T-helper 2 cell treated with Interferon-gamma antibody and Interleukin-4, amounts not matched to agents 100 ng/mL and 5 ng/mL, for 36 hours (primary cell): ENCODE measurements around the gene CYP26A1. TPM values are rescaled to one million over a fixed set of nuclear protein-coding genes. Genes with fewer than 3 reads are reported as not detected.
"Not testable (repeated sequence)": the region's sequence is repeated elsewhere in the genome, so short reads cannot be mapped to it uniquely, and the experiment has no call there.

Experiments used
- intact Hi-C: fragments of 100-400 bp; cut with micrococcal nuclease; formaldehyde crosslinking; loops from one replicate; pipeline ENCODE4 v1.15.1; 2023
- total RNA-seq: library from RNA; stranded (reverse); gene quantifications from 2 replicates; pipeline ENCODE4 v1.2.3, GENCODE V29; 2022

CYP26A1 gene
- total RNA-seq, 1 donor from 2014 or later = not detected

DNA sequence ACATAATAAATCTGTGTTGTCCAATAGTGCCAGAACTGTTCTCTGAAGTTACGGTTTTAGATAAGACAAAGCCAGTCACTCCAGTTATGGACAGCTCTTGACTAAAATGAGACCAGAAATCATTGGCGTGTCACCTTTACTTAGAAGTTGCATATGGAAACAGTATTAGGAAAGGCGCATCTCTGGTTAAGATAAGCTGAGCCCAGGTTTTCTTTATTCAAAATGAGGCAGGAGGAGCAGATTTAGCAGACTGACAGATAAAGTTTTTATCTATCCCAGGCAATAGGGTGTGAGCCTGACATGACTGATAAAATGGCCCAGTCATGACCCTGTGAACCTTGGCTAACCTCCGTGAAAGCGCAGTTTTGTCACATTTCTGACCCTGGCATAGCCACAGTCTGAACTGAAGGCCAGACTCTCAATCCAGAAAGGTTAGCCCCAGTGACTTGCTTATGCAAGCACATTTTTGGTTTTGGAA lies 4.2 kb downstream of the CYP26A1 start:
- intact Hi-C loops = loop anchor here (10.0 kb wide), 1 partner anchor 407 kb away; the partner anchor contains the start of gene MYOF

GRCh38 chr10:93079663-93080349 lies 6.1 kb downstream of the CYP26A1 start:
- intact Hi-C loops = loop anchor here (1.0 to 10.0 kb wide), 5 partner anchors 35 to 405 kb away; partner anchors contain the start of gene MYOF

DNA sequence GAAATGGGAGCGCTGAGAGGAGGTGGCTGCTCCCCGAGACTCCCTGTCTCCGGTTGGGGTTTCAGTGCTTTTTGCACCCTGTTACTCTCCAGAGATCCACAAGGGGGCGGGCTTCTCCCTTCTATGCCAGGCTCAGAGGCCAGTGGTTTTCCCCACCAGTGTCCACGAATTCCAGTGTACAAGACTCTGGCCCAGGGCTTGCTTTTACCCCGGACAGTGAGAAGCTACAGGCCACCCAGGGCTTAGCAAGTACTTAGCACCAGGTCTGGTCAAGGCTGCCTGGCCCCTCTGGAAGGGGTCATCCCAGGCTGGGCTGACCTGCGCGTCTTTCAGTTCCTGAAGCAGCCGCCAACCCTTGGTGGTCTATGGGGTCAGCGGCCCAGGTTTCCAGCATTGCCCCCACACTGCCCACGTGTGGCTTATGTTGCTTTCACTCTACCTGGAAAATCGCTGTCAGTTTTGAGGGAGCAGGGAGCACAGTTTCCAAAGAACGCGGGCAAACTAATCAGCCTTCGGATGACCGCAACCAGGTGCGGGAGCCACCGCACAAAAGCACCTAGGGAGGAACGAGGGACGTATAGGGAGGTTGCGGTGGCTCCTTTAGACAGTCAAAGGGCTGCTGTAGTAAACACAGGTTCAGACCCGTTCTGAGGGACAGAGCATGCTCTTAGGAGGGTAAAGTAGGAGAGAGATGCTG lies 6.8 kb downstream of the CYP26A1 start:
- intact Hi-C loops = loop anchor here (1.0 to 10.0 kb wide), 4 partner anchors 34 to 272 kb away; no protein-coding TSS in a partner anchor

DNA sequence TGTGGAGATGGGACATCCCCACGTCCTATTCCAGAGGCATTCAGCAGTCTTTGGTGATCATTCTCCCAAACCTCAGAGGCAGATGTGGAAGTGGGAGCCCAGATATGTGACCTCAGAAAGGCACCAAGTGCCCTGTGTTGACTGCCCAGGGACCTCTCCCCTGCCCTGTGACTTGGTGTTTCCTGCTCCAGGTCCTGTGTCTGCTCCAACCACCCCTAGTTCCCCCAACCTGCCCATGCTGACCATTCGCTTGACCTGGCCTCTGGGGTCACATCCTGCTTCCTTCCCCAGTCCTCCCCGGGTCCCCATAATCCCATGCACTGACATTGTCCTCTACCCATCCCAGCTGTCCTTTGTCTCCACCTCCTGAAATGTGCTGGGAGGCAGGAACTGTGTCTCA lies 7.6 kb downstream of the CYP26A1 start:
- intact Hi-C loops = loop anchor here (2.0 to 10.0 kb wide), 2 partner anchors 33 to 197 kb away; no protein-coding TSS in a partner anchor

GRCh38 chr10:93081834-93082233 lies 8.1 kb downstream of the CYP26A1 start:
- intact Hi-C loops = loop anchor here (2.0 to 10.0 kb wide), 2 partner anchors 33 to 197 kb away; no protein-coding TSS in a partner anchor

DNA sequence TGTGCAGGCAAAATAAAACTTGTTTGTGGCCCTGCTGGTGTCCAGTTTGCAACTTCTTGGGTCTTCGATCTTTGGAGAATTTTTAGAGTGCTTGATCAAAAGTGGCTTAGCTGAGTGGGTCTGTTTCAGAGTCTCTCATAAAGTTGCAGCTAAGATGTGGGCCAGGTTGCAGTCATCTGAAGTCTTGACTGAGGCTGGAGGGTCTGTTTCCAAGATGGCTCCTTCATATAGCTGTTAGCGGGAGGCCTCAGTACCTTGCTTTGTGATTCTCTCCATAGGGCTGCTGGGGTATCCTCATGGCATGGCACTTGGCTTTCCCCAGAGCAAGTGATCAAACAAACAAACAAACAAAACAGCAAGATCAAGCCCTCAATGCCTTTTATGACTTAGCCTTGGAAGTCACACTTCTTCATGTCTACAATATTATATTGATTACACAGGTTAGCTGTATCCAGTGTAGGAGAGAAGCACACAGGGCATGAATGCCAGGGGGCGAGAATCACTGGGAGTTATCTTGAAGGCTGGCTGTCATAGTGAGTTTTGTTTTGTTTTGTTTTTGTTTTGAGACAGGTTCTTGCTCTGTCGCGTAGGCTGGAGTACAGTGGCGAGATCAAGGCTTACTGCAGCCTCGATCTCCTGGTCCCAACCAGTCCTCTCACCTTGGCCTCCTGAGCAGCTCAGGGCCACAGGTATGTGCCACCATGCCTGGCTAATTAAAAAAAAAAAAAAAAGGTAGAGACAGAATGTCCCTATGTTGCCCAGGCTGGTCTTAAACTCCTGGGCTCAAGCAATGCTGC lies 10.2 kb downstream of the CYP26A1 start:
- intact Hi-C loops = loop anchor here (10.0 kb wide), 1 partner anchor 199 kb away; no protein-coding TSS in a partner anchor

GRCh38 chr10:93085272-93085859 lies 11.7 kb downstream of the CYP26A1 start:
- intact Hi-C loops = loop anchor here (10.0 kb wide), 1 partner anchor 201 kb away; no protein-coding TSS in a partner anchor

DNA sequence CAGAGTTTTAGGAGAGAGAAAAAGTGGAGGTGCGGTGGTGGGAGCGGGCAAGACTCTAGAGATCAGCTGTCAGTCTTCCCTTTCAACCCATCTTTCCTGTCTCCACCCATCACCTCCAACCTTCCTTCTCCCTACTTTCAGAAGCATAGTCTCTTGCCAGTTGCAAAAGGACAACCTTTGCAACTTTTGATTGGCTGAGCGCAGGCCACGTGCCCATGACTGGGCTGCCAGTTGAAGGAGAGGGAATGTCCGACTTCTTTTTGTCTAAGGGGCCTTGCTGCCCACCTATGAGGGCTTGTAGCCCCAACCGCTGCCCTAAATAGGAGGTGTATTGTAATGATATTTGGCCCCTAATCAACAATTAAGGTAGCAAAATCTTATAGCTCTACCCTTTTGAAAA lies 12.6 kb downstream of the CYP26A1 start:
- intact Hi-C loops = loop anchor here (10.0 kb wide), 1 partner anchor 201 kb away; no protein-coding TSS in a partner anchor

- intact Hi-C loops = loop anchor here (10.0 kb wide), 1 partner anchor 203 kb away; no protein-coding TSS in a partner anchor
Measured at GRCh38 chr10:93087846-93088245, 14.2 kb downstream of the CYP26A1 start.

GRCh38 chr10:93088466-93088865 lies 14.8 kb downstream of the CYP26A1 start:
- intact Hi-C loops = loop anchor here (10.0 kb wide), 1 partner anchor 204 kb away; no protein-coding TSS in a partner anchor

- intact Hi-C loops = no loop called here
Measured at GRCh38 chr10:93090619-93091018, 16.9 kb downstream of the CYP26A1 start.

DNA sequence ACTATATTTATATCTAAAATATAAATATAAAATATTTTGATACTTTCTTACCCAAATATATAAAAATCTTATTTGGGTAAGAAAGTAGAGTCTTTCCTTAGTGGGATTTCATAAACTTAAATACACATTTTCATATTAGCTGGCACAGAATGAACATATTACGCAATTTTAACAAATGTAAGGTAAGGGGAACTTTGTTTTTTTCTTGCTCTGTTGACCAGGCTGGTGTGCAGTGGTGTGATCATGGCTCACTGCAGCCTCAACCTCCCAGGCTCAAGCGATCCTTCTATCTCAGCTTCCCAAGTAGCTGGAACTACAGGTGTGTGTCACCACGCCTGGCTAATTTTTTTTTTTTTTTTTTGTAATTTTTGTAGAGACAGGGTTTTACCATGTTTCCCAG lies 18.3 kb downstream of the CYP26A1 start:
- intact Hi-C loops = no loop called here

DNA sequence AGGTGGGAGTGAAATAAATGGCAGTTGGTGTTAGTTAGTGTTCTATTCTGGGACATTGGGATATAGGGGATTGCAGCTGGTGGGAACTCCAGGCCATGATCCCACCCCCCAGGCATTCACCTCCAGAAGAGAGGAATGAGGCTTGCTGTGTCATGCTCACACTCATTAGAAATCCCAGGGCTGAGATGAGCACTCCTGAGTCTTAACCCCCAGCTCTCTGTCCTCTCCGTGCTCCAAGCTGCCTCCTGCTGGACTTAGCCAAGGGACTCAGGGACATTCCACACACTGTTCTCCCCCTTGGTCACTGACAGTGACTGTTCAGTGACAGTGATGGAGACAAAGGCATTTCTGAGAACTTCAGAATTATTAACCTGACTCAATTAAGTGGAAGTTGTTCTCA lies 21.5 kb downstream of the CYP26A1 start:
- intact Hi-C loops = no loop called here

- intact Hi-C loops = no loop called here
Measured at GRCh38 chr10:93096901-93097300, 23.2 kb downstream of the CYP26A1 start.

DNA sequence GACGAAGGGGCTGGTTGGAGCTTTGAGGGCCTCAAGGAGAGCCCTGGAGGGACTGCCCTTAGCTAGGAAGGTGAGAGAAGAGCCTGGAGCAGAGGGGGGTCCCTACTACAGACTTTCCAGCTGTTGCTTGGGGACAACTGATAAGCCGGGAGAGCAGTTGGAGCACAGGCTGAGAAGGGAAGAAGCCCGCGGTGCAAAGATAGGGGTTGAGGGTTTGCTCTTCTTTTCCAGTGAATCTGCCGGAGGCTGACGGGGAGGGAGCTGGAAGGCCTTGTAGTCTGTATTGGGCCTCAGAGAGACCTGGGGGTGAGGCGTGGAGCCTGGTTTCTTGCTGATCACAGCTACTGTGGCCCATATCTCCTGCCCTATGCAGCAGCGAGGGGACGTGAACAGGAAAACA lies 23.7 kb downstream of the CYP26A1 start:
- intact Hi-C loops = no loop called here

GRCh38 chr10:93098816-93099215 lies 25.1 kb downstream of the CYP26A1 start:
- intact Hi-C loops = no loop called here

GRCh38 chr10:93099670-93100069 lies 26.0 kb downstream of the CYP26A1 start:
- intact Hi-C loops = no loop called here

GRCh38 chr10:93101148-93101547 lies 27.5 kb downstream of the CYP26A1 start:
- intact Hi-C loops = not testable (repeated sequence)

DNA sequence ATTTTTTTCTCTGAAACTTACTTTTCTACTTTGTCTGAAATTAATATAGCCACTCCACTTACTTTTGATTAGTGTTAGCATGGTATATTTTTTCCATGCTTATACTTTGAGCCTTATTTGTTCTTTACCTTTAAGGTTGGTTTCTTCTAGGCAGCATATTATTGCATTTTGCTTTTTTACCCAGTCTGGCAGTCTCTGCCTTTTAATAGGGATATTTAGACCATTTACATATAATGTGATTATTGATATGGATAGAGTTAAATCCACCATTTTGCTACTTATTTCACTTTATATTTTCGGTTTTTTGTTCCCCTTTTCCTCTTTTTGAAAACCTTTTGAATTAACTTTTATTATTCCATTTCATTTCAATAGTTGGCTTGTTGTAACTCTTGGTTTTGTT lies 30.3 kb downstream of the CYP26A1 start:
- intact Hi-C loops = no loop called here

- intact Hi-C loops = no loop called here
Measured at GRCh38 chr10:93106631-93107072, 33.0 kb downstream of the CYP26A1 start.
